Hepatocyte (in vitro differentiated cells): ENCODE measurements around the gene TEAD2.

ENCODE experiments used
- CTCF ChIP-seq: fragments of 200-600 bp; sonication (generic); IDR thresholded peaks from 2 replicates; pipeline ENCODE4 v1.5.1; 2016; ENCODE audit warnings: antibody characterized with exemption, mild to moderate bottlenecking; ENCODE audit not compliant: poor library complexity
- EZH2 ChIP-seq: fragments of 200-600 bp; sonication (generic); IDR thresholded peaks from 2 replicates; pipeline ENCODE4 v1.6.1; 2016; ENCODE audit warnings: antibody characterized with exemption, mild to moderate bottlenecking, borderline replicate concordance
- EZH2phosphoT487 ChIP-seq: fragments of 200-600 bp; sonication (generic); IDR thresholded peaks from one replicate; pipeline ENCODE4 v1.6.1; 2018; ENCODE audit warnings: antibody characterized with exemption, mild to moderate bottlenecking, low read depth, moderate library complexity; ENCODE audit not compliant: unreplicated experiment, severe bottlenecking

- TF ChIP-seq CTCF: no peak
- no peak for TF ChIP-seq EZH2
- TF ChIP-seq EZH2phosphoT487: no peak
These were observed 37.8 kb upstream of the TEAD2 start for GRCh38 chr19:49400029-49400428.
